COR-L47 (cell line): ENCODE data around the gene POU3F1.
A peak's percentile ranks its signal among the peaks of the same experiment; 100 is the strongest.

Experiments used
- DNase-seq: peaks from one replicate; lab custom pipeline; 2025; lab: John Stamatoyannopoulos, UW

POU3F1 gene

GRCh38 chr1:38046333-38046883 lies at the start of gene POU3F1:
Gene POU3F1 (minus strand): TSS chr1:38046793. CDS start chr1:38046743, 50 bp downstream.
- DNase-seq: no peak

- no peak for DNase-seq
Observed at GRCh38 chr1:38095454-38095931, 48.9 kb upstream of the POU3F1 start.

- no peak for DNase-seq
Observed at GRCh38 chr1:38094711-38095290, 48.2 kb upstream of the POU3F1 start.

- no peak for DNase-seq
Observed at GRCh38 chr1:38093569-38094520, 47.3 kb upstream of the POU3F1 start.

GRCh38 chr1:38092256-38092655 lies 45.7 kb upstream of the POU3F1 start:
- no peak for DNase-seq

GRCh38 chr1:38090796-38091195 lies 44.2 kb upstream of the POU3F1 start:
- no peak for DNase-seq

- DNase-seq: no peak
Observed at GRCh38 chr1:38089712-38090360, 43.2 kb upstream of the POU3F1 start.

GRCh38 chr1:38088791-38089190 lies 42.2 kb upstream of the POU3F1 start:
- no peak for DNase-seq

- peak; percentile 24 for DNase-seq
Observed at GRCh38 chr1:38088366-38088765, 41.8 kb upstream of the POU3F1 start.

GRCh38 chr1:38087676-38088075 lies 41.1 kb upstream of the POU3F1 start:
- DNase-seq: no peak

- DNase-seq: no peak
Observed at GRCh38 chr1:38085666-38086330, 39.2 kb upstream of the POU3F1 start.

- peak; percentile 33 for DNase-seq
Observed at GRCh38 chr1:38084700-38085099, 38.1 kb upstream of the POU3F1 start.

- DNase-seq: no peak
Observed at GRCh38 chr1:38084113-38084512, 37.5 kb upstream of the POU3F1 start.

GRCh38 chr1:38083541-38083940 lies 36.9 kb upstream of the POU3F1 start:
- peak; percentile 98 for DNase-seq

- DNase-seq: peak; percentile 37
Observed at GRCh38 chr1:38082769-38083263, 36.2 kb upstream of the POU3F1 start.

- no peak for DNase-seq
Observed at GRCh38 chr1:38079019-38079418, 32.4 kb upstream of the POU3F1 start.

- DNase-seq: no peak
Observed at GRCh38 chr1:38077523-38078147, 31.0 kb upstream of the POU3F1 start.

GRCh38 chr1:38076455-38076854 lies 29.9 kb upstream of the POU3F1 start:
- DNase-seq: no peak

GRCh38 chr1:38076038-38076437 lies 29.4 kb upstream of the POU3F1 start:
- no peak for DNase-seq

GRCh38 chr1:38075191-38075590 lies 28.6 kb upstream of the POU3F1 start:
- no peak for DNase-seq

- DNase-seq: no peak
Observed at GRCh38 chr1:38074302-38074677, 27.7 kb upstream of the POU3F1 start.
